PFSK-1 (cell line): Measurements from ENCODE around the gene OR4K2.

Source experiments
- FOXP2 ChIP-seq: optimal IDR thresholded peaks from 2 replicates; pipeline ENCODE3; 2011; ENCODE audit warnings: borderline replicate concordance, control low read depth, inconsistent platforms; ENCODE audit not compliant: insufficient read depth; ENCODE audit errors: extremely low read length, extremely low read depth
- POLR2AphosphoS5 ChIP-seq: IDR thresholded peaks from 2 replicates; pipeline ENCODE4 v1.6.1; 2012; ENCODE audit warnings: low read depth, mild to moderate bottlenecking, control low read depth, low read length, moderate library complexity
- REST ChIP-seq, 2 experiments: IDR thresholded peaks; 2 replicates each; pipeline versions ENCODE4 v1.6.1 to v1.8.0; 2011 to 2012; ENCODE audit warnings: low read depth in 2 of 2, low read length in 2 of 2, control low read depth in 1 of 2, inconsistent platforms in 1 of 2, mild to moderate bottlenecking in 1 of 2, moderate library complexity in 1 of 2; ENCODE audit not compliant: insufficient read depth in 1 of 2
- SIN3A ChIP-seq: IDR thresholded peaks from 2 replicates; pipeline ENCODE4 v1.6.1; 2012; ENCODE audit warnings: mild to moderate bottlenecking, low read length, moderate library complexity, borderline replicate concordance; ENCODE audit not compliant: insufficient read depth
- TAF1 ChIP-seq: IDR thresholded peaks from 2 replicates; pipeline ENCODE4 v1.6.1; 2012; ENCODE audit warnings: low read length, control low read depth, borderline replicate concordance; ENCODE audit not compliant: insufficient read depth

The OR4K2 gene

GRCh38 chr14:19911114-19911513 lies 36.2 kb downstream of the OR4K2 start:
- TF ChIP-seq FOXP2 = no peak
- no peak for TF ChIP-seq SIN3A
- no peak for TF ChIP-seq TAF1
- TF ChIP-seq REST (IDR thresholded peaks at IDR 0.05; ENCODE audit: insufficient read depth in 1 of 2, low read depth in 2 of 2, low read length in 2 of 2) = no peak
- no peak for TF ChIP-seq POLR2AphosphoS5

GRCh38 chr14:19917243-19917642 lies 42.3 kb downstream of the OR4K2 start:
- TF ChIP-seq FOXP2 = no peak
- TF ChIP-seq REST (IDR thresholded peaks at IDR 0.05; ENCODE audit: insufficient read depth in 1 of 2, low read depth in 2 of 2, low read length in 2 of 2) = no peak
- TF ChIP-seq SIN3A = no peak
- no peak for TF ChIP-seq POLR2AphosphoS5
- TF ChIP-seq TAF1 = no peak

- TF ChIP-seq FOXP2 (no peak), POLR2AphosphoS5 (no peak), REST (IDR thresholded peaks at IDR 0.05; ENCODE audit: insufficient read depth in 1 of 2, low read depth in 2 of 2, low read length in 2 of 2) (no peak), SIN3A (no peak), TAF1 (no peak)
Measured at GRCh38 chr14:19917955-19918518, 43.1 kb downstream of the OR4K2 start.

GRCh38 chr14:19918553-19919264 lies 43.8 kb downstream of the OR4K2 start:
- TF ChIP-seq TAF1 (no peak), POLR2AphosphoS5 (no peak), REST (IDR thresholded peaks at IDR 0.05; ENCODE audit: insufficient read depth in 1 of 2, low read depth in 2 of 2, low read length in 2 of 2) (no peak), FOXP2 (no peak), SIN3A (no peak)

- no peak for TF ChIP-seq TAF1
- no peak for TF ChIP-seq FOXP2
- TF ChIP-seq SIN3A = no peak
- no peak for TF ChIP-seq POLR2AphosphoS5
- no peak for TF ChIP-seq REST (IDR thresholded peaks at IDR 0.05; ENCODE audit: insufficient read depth in 1 of 2, low read depth in 2 of 2, low read length in 2 of 2)
Measured at GRCh38 chr14:19920021-19920657, 45.2 kb downstream of the OR4K2 start, which contains the start of gene OR4K5. OR4K5 (plus strand) TSS chr14:19920607; CDS start chr14:19920607, 0 bp downstream.
